ENCODE measurements around the gene PODNL1.

The PODNL1 gene

DNA sequence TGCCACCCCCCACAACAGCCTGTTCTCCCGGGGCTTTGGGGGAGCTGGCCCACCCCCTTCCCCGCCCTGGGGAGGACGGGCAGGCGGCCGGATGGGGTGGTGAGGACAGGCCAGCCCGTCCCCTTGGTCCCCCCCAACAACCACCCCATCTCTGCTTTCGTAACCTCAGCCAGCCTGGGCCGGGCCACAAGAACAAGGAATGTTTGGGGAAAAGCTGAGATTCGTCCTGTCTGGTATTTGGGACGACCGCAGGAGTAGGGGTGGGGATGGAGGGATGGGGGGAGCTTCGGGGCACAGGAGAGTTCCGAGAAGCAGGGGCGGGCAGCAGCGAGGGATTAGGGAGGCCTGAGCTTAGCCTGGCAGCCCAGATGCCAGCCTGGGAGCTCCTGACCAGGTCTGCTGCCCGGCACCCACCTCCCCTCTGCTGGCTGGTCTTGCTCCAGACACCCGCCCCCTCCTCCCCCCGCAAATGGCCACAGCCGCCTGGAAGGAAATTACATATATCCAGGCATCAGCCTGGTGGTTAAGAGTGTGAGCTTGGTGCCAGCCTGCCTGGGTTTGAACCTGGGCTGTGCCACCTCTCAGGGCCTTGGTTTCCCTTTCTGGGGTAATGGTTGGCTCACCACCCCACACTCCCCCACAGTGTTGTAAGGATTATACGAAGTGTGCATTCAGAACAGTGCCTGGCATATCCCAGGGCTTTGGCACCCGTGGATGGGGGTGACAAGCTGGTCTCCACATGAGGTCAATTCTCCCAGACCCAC lies at the start of gene PODNL1:
Gene PODNL1, minus strand, starts transcription at position 117 of the 764 bp plus-strand sequence. CDS start 236 bp downstream, outside the sequence.
- Histone ChIP-seq H3K36me3 (replicated peaks) (no peaks in the 10 kb centered on the region), H3K27ac (no peak within 1 kb of the TSS), H3K27me3 (replicated peaks) (no peaks in the 10 kb centered on the region), H3K4me3 (ENCODE audit: low read depth, low read length) (peak within 1 kb of the TSS; percentile 57)
- DNase-seq = peak; percentile 20
- in situ Hi-C loops (cut with HindIII; ENCODE audit: low pct_ligation_motif_present, low sequenced_read_pairs) = no loop called here
- no peak for TF ChIP-seq CTCF (IDR thresholded peaks at IDR 0.05; ENCODE audit: low read depth, low read length, missing control alignments)

DNA sequence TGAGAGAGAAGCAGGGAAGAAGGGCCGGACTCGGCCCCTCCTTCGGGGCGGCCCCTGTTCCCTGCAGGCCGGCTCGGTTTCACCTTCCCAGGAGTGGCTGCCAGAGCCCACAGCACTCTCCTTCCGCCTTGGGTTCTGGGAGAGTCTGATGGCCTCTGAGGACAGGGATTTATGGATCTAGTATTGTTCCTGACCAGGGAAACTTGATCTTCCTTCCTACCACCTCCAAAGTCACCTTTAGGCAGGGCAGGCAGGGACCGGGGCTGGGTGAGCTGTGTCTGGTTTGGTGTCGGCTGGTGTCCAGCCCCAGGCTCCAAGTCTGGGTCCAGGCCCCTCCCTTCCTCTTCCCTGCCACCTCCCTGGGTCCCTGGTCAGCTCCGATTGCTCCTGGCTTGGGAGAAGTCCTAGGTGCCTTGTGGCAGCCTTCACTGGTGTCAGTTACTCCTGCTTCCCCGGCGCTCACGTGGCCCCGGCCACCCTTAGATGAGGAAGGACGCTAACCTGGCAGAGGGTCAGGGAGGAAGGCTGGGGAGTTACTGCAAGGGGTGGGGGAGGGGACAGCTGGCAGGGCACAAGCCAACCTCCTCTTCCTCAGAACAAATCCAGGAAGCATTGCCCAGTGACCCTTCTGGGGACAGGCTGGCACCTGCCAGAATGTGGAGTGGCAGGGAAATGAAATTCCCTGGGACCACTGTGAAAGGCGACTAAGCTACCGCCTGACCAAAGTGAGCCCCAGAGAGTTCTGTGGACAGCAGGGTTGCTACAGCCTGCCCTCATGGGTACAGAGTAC lies 49.1 kb upstream of the PODNL1 start:
- in situ Hi-C loops (cut with HindIII; ENCODE audit: low pct_ligation_motif_present, low sequenced_read_pairs) = no loop called here
- peak overlapping the region; percentile 30 for H3K27ac ChIP-seq
- no peak for TF ChIP-seq CTCF (IDR thresholded peaks at IDR 0.05; ENCODE audit: low read depth, low read length, missing control alignments)
- H3K27me3 ChIP-seq (replicated peaks) = no peaks in the 10 kb centered on the region
- no peak overlapping the region for H3K4me3 ChIP-seq (ENCODE audit: low read depth, low read length)
- DNase-seq = no peak
- H3K36me3 ChIP-seq (replicated peaks) = peaks cover 13% of the 10 kb centered on the region

GRCh38 chr19:13986348-13986904 lies 48.2 kb upstream of the PODNL1 start:
- H3K4me3 ChIP-seq (ENCODE audit: low read depth, low read length) = no peak overlapping the region
- peak overlapping the region; percentile 30 for H3K27ac ChIP-seq
- no peaks in the 10 kb centered on the region for H3K27me3 ChIP-seq (replicated peaks)
- peak; percentile 80 for DNase-seq
- H3K36me3 ChIP-seq (replicated peaks) = peaks cover 14% of the 10 kb centered on the region
- TF ChIP-seq CTCF (IDR thresholded peaks at IDR 0.05; ENCODE audit: low read depth, low read length, missing control alignments) = no peak
- in situ Hi-C loops (cut with HindIII; ENCODE audit: low pct_ligation_motif_present, low sequenced_read_pairs) = no loop called here

GRCh38 chr19:13985771-13986347 lies 47.6 kb upstream of the PODNL1 start:
- in situ Hi-C loops (cut with HindIII; ENCODE audit: low pct_ligation_motif_present, low sequenced_read_pairs) = no loop called here
- no peaks in the 10 kb centered on the region for H3K27me3 ChIP-seq (replicated peaks)
- peaks cover 10% of the 10 kb centered on the region for H3K36me3 ChIP-seq (replicated peaks)
- no peak overlapping the region for H3K4me3 ChIP-seq (ENCODE audit: low read depth, low read length)
- no peak for DNase-seq
- H3K27ac ChIP-seq = peak overlapping the region; percentile 17
- no peak for TF ChIP-seq CTCF (IDR thresholded peaks at IDR 0.05; ENCODE audit: low read depth, low read length, missing control alignments)

DNA sequence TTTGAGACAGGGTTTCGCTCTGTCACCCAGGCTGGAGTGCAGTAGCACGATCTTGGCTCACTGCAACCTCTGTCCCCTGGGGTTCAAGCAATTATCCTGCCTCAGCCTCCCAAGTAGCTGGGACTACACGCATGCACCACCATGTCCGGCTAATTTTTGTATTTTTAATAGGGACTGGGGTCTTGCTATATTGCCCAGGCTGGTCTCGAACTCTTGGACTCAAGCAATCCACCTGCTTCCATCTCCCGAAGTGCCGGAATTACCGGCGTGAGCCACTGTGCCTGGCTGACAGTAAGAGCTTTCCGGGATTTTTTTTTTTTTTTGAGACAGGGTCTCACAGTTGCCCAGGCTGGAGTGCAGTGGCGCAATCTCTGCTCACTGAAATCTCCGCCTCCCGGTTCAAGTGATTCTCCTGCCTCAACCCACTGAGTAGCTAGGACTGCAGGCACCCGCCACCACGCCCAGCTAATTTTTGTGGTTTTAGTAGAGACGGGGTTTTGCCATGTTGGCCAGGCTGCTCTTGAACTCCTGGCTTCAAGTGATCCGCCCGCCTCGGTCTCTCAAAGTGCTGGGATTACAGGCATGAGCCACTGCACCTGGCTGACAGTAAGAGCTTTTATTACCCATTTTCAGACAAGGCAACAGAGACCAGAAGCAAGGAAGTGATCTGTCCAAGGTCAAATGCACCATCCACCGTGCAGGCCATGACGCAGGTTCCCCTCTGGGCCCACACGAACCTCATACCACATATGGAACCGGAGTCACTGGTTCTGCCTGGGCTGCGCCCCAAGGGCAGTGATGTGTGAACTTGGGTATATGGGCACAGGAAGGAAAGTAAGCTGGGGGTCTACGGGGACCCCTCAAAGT lies 46.9 kb upstream of the PODNL1 start:
- Histone ChIP-seq H3K27me3 (replicated peaks) (no peaks in the 10 kb centered on the region), H3K27ac (no peak overlapping the region), H3K36me3 (replicated peaks) (peaks cover 10% of the 10 kb centered on the region), H3K4me3 (ENCODE audit: low read depth, low read length) (no peak overlapping the region)
- TF ChIP-seq CTCF (IDR thresholded peaks at IDR 0.05; ENCODE audit: low read depth, low read length, missing control alignments) = no peak
- in situ Hi-C loops (cut with HindIII; ENCODE audit: low pct_ligation_motif_present, low sequenced_read_pairs) = no loop called here
- DNase-seq = no peak
